ENCODE results near the gene ENO3. TPM values are rescaled to one million over a fixed set of nuclear protein-coding genes. Genes with fewer than 3 reads are reported as not detected.

Gene ENO3
- total RNA-seq, 1 experiment from 2014 or later: 23.4 TPM

- intact Hi-C loops (cut with micrococcal nuclease; ENCODE audit: unreplicated experiment): no loop called here
- Histone ChIP-seq H3K27ac (ENCODE audit: low read length) (no peak overlapping the region), H3K36me3 (ENCODE audit: control insufficient read depth, insufficient read depth, low read length) (no peaks in the 10 kb centered on the region), H3K4me1 (ENCODE audit: control insufficient read depth, insufficient read depth, low read length) (peaks cover 11% of the 10 kb centered on the region), H3K27me3 (ENCODE audit: control insufficient read depth, insufficient read depth, low read length) (no peaks in the 10 kb centered on the region), H3K9me3 (ENCODE audit: control insufficient read depth, insufficient read depth, low read depth, low read length) (no peaks in the 10 kb centered on the region), H3K4me3 (ENCODE audit: low read depth in 2 of 2, low read length in 2 of 2) (no peak overlapping the region)
- no peak for DNase-seq (ENCODE audit: low read depth, low spot score)
- no TSS peak for BruUV-seq (replicated peaks)
- no peak for ATAC-seq
- in situ Hi-C loops (cut with HindIII; ENCODE audit: low pct_unique_long_range_greater_than_20kb, low sequenced_read_pairs): no loop called here
- ChIA-PET CTCF (no interaction called here), POLR2A (interaction anchor here (0.7 kb wide), 1 partner anchor 200 kb away, joined by 3 read pairs; no protein-coding TSS in a partner anchor)
- TF ChIP-seq, protein P1, sequence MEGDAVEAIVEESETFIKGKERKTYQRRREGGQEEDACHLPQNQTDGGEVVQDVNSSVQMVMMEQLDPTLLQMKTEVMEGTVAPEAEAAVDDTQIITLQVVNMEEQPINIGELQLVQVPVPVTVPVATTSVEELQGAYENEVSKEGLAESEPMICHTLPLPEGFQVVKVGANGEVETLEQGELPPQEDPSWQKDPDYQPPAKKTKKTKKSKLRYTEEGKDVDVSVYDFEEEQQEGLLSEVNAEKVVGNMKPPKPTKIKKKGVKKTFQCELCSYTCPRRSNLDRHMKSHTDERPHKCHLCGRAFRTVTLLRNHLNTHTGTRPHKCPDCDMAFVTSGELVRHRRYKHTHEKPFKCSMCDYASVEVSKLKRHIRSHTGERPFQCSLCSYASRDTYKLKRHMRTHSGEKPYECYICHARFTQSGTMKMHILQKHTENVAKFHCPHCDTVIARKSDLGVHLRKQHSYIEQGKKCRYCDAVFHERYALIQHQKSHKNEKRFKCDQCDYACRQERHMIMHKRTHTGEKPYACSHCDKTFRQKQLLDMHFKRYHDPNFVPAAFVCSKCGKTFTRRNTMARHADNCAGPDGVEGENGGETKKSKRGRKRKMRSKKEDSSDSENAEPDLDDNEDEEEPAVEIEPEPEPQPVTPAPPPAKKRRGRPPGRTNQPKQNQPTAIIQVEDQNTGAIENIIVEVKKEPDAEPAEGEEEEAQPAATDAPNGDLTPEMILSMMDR (IDR thresholded peaks at IDR 0.05): no peak
- no peak for TF ChIP-seq TCF7L2 (IDR thresholded peaks at IDR 0.05; ENCODE audit: low read depth, low read length)
Measured at GRCh38 chr17:4971826-4972225, 20.9 kb downstream of the ENO3 start.

- Histone ChIP-seq H3K4me1 (ENCODE audit: control insufficient read depth, insufficient read depth, low read length) (peaks cover 11% of the 10 kb centered on the region), H3K27ac (ENCODE audit: low read length) (no peak overlapping the region), H3K27me3 (ENCODE audit: control insufficient read depth, insufficient read depth, low read length) (no peaks in the 10 kb centered on the region), H3K9me3 (ENCODE audit: control insufficient read depth, insufficient read depth, low read depth, low read length) (no peaks in the 10 kb centered on the region), H3K4me3 (ENCODE audit: low read depth in 2 of 2, low read length in 2 of 2) (no peak overlapping the region), H3K36me3 (ENCODE audit: control insufficient read depth, insufficient read depth, low read length) (no peaks in the 10 kb centered on the region)
- TF ChIP-seq, protein P1 (IDR thresholded peaks at IDR 0.05): no peak
- TF ChIP-seq REST (IDR thresholded peaks at IDR 0.05; ENCODE audit: insufficient read depth in 1 of 2, low read depth in 2 of 2, low read length in 1 of 2) (no peak), POLR2AphosphoS5 (IDR thresholded peaks at IDR 0.05; ENCODE audit: low read depth, low read length) (no peak)
- ChIA-PET CTCF (no interaction called here), POLR2A (interaction anchor here (0.7 kb wide), 1 partner anchor 201 kb away, joined by 3 read pairs; no protein-coding TSS in a partner anchor)
- intact Hi-C loops (cut with micrococcal nuclease; ENCODE audit: unreplicated experiment) (no loop called here), in situ Hi-C loops (cut with HindIII; ENCODE audit: low pct_unique_long_range_greater_than_20kb, low sequenced_read_pairs) (no loop called here)
- DNase-seq (ENCODE audit: low read depth, low spot score): no peak
- no TSS peak for BruUV-seq (replicated peaks)
- no peak for ATAC-seq
Measured at GRCh38 chr17:4972322-4972721, 21.4 kb downstream of the ENO3 start.

DNA sequence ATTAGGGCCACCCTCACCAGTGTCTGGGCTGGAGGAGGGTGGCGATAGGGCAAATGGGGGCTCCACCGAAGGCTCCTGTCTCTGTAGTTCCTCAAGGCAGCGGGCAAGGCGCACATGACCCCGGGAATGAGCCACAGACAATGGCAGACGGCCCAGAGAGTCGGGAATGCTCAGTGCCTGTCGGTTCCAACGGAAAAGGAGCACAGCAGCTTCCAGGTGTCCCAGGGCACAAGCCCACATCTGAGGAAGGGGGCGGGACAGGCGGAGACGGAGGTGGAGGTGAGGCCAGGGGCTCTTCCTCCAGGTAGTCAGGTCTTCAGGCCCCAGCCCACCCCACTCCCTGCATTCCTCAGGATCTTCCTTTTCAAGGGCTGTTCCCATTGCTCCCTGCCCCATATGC, 21.8 kb downstream of the ENO3 start:
- DNase-seq (ENCODE audit: low read depth, low spot score): no peak
- Histone ChIP-seq H3K27ac (ENCODE audit: low read length) (no peak overlapping the region), H3K4me1 (ENCODE audit: control insufficient read depth, insufficient read depth, low read length) (peaks cover 11% of the 10 kb centered on the region), H3K4me3 (ENCODE audit: low read depth in 2 of 2, low read length in 2 of 2) (no peak overlapping the region), H3K36me3 (ENCODE audit: control insufficient read depth, insufficient read depth, low read length) (no peaks in the 10 kb centered on the region), H3K27me3 (ENCODE audit: control insufficient read depth, insufficient read depth, low read length) (no peaks in the 10 kb centered on the region), H3K9me3 (ENCODE audit: control insufficient read depth, insufficient read depth, low read depth, low read length) (no peaks in the 10 kb centered on the region)
- no TSS peak for BruUV-seq (replicated peaks)
- no peak for TF ChIP-seq POLR2AphosphoS5 (IDR thresholded peaks at IDR 0.05; ENCODE audit: low read depth, low read length)
- TF ChIP-seq, protein P1 (IDR thresholded peaks at IDR 0.05): no peak
- TF ChIP-seq SIN3A (IDR thresholded peaks at IDR 0.05; ENCODE audit: borderline replicate concordance, insufficient read depth, low read depth, low read length): no peak
- ChIA-PET CTCF (no interaction called here), POLR2A (no interaction called here)
- intact Hi-C loops (cut with micrococcal nuclease; ENCODE audit: unreplicated experiment): no loop called here
- no peak for ATAC-seq
- in situ Hi-C loops (cut with HindIII; ENCODE audit: low pct_unique_long_range_greater_than_20kb, low sequenced_read_pairs): no loop called here

Measured in Panc1 (cell line).